ENCODE data around the gene PLCL1.

- no peak for TF ChIP-seq CTCF (IDR thresholded peaks at IDR 0.05)
- no peak for TF ChIP-seq POLR2AphosphoS5 (IDR thresholded peaks at IDR 0.05)
- no peak for TF ChIP-seq POLR2A (IDR thresholded peaks at IDR 0.05)
Observed at GRCh38 chr2:198096965-198097364, 292.6 kb downstream of the PLCL1 start.

All from breast epithelium (tissue), 3 donors.